ENCODE measurements around the gene SNX10. TPM values are rescaled to one million over a fixed set of nuclear protein-coding genes. Genes with fewer than 3 reads are reported as not detected.
"Not testable (repeated sequence)": the region's sequence is repeated elsewhere in the genome, so short reads cannot be mapped to it uniquely, and the experiment has no call there.

SNX10 gene
- total and polyA plus RNA-seq, 7 experiments from 2014 or later: 5.0 to 37.0 (median 7.2) TPM

DNA sequence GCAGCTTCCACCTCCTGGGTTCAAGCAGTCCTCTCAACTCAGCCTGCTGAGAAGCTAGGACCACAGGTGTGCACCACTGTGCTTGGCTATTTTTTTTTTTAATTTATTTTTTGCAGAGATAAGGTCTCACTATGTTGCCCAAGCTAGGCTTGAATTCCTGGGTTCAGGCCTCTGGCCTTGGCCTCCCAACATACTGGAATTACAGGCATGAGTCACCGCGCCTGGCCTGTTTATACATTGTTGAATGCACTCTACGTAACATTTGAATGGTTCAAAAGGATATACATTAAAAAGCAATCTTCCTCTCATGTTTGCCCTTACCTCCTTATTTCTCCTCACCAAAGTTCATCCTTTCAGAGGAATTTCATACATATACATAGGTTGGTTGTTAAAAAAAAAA is 7.2 kb upstream of the SNX10 start:
- Mint-ChIP-seq H3K9me3 (no peaks in the 10 kb centered on the region), H3K27ac (no peak overlapping the region), H3K4me1 (peaks cover 0 to 12% (median 10%) of the 10 kb centered on the region in 7 donors), H3K36me3 (no peaks in the 10 kb centered on the region), H3K27me3 (peaks cover 0 to 16% (median 0%) of the 10 kb centered on the region in 5 donors), H3K4me3 (no peak overlapping the region)
- no peaks in the 10 kb centered on the region for H3K27me3 ChIP-seq (ENCODE audit: control insufficient read depth in 2 of 2, insufficient read depth in 2 of 2, low read length in 2 of 2)
- H3K36me3 ChIP-seq (ENCODE audit: control insufficient read depth in 2 of 3, insufficient read depth in 3 of 3, low read length in 3 of 3): no peaks in the 10 kb centered on the region
- no peaks in the 10 kb centered on the region for H3K9me3 ChIP-seq (ENCODE audit: control insufficient read depth in 2 of 3, low read length in 3 of 3)
- no peaks in the 10 kb centered on the region for H3K4me1 ChIP-seq (ENCODE audit: control insufficient read depth in 2 of 2, insufficient read depth in 2 of 2, low read length in 2 of 2)
- intact Hi-C loops (cut with micrococcal nuclease): loop anchor here in 1 of 2 donors (2.0 kb wide), 1 partner anchor 392 kb away; no protein-coding TSS in a partner anchor
- H3K4me3 ChIP-seq (ENCODE audit: low read length): no peak overlapping the region
- ATAC-seq (no peak), DNase-seq (no peak)
- no peak overlapping the region for H3K27ac ChIP-seq (ENCODE audit: low read depth, low read length)
- ChIA-PET POLR2A (interaction anchor here (1.2 to 1.6 kb wide), 3 partner anchors 83 to 86 kb away, joined by 3 to 11 read pairs (median 6); partner anchors contain the start of gene CBX3), CTCF (interaction anchor here (0.7 to 1.7 kb wide), 8 partner anchors 12 to 397 kb away, joined by 3 to 15 read pairs (median 7); no protein-coding TSS in a partner anchor)

DNA sequence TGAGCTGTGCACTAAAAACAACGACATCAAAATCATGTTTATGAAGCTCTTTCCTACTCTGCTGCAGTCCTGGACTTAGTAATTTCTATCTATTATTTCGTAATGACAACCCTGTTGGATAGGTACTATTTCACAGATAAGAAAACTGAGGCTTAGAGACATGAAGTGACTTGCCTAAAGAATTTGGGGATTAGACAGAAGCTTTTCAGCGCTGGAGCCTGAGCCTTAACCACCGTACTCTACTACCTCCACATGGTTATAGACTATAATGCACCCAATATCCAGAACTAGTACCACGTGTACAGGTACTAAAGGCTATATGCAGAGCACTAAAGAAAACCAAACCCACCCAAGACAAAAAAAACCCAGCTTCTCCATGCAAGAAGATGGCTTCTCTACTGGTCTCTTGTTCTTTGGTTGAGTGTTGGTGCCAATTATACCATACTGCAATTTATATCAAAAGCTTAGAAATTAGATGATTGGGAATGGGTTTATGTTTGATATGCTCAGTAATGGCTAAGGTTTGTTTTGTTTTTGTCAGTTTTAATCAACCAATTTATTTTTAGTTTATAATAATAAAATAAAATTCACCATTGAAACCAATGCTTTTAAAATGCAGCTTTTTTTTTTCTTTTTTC is 6.5 kb upstream of the SNX10 start:
- Histone ChIP-seq H3K27me3 (ENCODE audit: control insufficient read depth in 2 of 2, insufficient read depth in 2 of 2, low read length in 2 of 2) (no peaks in the 10 kb centered on the region), H3K4me3 (ENCODE audit: low read length) (no peak overlapping the region), H3K9me3 (ENCODE audit: control insufficient read depth in 2 of 3, low read length in 3 of 3) (no peaks in the 10 kb centered on the region), H3K36me3 (ENCODE audit: control insufficient read depth in 2 of 3, insufficient read depth in 3 of 3, low read length in 3 of 3) (no peaks in the 10 kb centered on the region), H3K4me1 (ENCODE audit: control insufficient read depth in 2 of 2, insufficient read depth in 2 of 2, low read length in 2 of 2) (no peaks in the 10 kb centered on the region), H3K27ac (ENCODE audit: low read depth, low read length) (no peak overlapping the region)
- ChIA-PET CTCF (interaction anchor here (0.7 to 1.7 kb wide), 13 partner anchors 12 to 397 kb away, joined by 3 to 15 read pairs (median 4); no protein-coding TSS in a partner anchor), POLR2A (interaction anchor here (0.8 to 1.6 kb wide), 4 partner anchors 81 to 87 kb away, joined by 3 to 11 read pairs (median 4); partner anchors contain the start of gene CBX3)
- Mint-ChIP-seq H3K27ac (no peak overlapping the region), H3K4me3 (no peak overlapping the region), H3K27me3 (peaks cover 0 to 19% (median 0%) of the 10 kb centered on the region in 5 donors), H3K4me1 (peaks cover 0 to 6% (median 4%) of the 10 kb centered on the region in 7 donors), H3K9me3 (no peaks in the 10 kb centered on the region), H3K36me3 (no peaks in the 10 kb centered on the region)
- DNase-seq (peak in 6 of 9 donors; percentile 20 to 49 (median 30)), ATAC-seq (peak; percentile 82)
- intact Hi-C loops (cut with micrococcal nuclease): loop anchor here (1.0 to 2.0 kb wide), 4 partner anchors 194 to 392 kb away; no protein-coding TSS in a partner anchor

DNA sequence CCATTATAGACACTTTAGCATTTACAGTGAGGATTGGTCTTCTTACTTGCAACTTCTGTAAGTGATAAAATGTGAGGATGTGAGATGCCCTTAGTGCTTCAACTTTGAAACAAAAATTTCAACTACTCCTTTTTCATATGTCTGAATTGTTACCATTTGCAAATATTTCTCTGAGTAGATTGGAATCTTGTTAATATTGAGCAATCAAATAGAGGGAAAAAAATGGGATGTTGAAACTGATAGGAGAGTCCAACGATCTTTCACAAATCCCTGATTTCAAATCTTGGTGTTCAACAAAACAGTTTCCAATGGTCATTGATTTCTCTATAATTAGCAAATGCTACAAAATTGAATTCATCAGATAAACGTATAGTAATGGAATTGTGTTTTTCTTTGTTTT is 5.5 kb upstream of the SNX10 start:
- intact Hi-C loops (cut with micrococcal nuclease): no loop called here
- ATAC-seq (no peak), DNase-seq (no peak)
- H3K27ac Mint-ChIP-seq: no peak overlapping the region
- Histone ChIP-seq H3K36me3 (ENCODE audit: control insufficient read depth in 2 of 3, insufficient read depth in 3 of 3, low read length in 3 of 3) (no peaks in the 10 kb centered on the region), H3K9me3 (ENCODE audit: control insufficient read depth in 2 of 3, low read length in 3 of 3) (no peaks in the 10 kb centered on the region), H3K27ac (ENCODE audit: low read depth, low read length) (no peak overlapping the region), H3K27me3 (ENCODE audit: control insufficient read depth in 2 of 2, insufficient read depth in 2 of 2, low read length in 2 of 2) (no peaks in the 10 kb centered on the region), H3K4me3 (ENCODE audit: low read length) (no peak overlapping the region), H3K4me1 (ENCODE audit: control insufficient read depth in 2 of 2, insufficient read depth in 2 of 2, low read length in 2 of 2) (peaks cover under 1% of the 10 kb centered on the region in 2 donors)
- POLR2A ChIA-PET: no interaction called here
- CTCF ChIA-PET: interaction anchor here (0.9 to 1.7 kb wide), 3 partner anchors 78 to 252 kb away, joined by 3 to 15 read pairs (median 4); no protein-coding TSS in a partner anchor
- H3K4me1 Mint-ChIP-seq: peaks cover 0 to 2% (median 0%) of the 10 kb centered on the region in 7 donors
- peaks cover 0 to 19% (median 0%) of the 10 kb centered on the region in 5 donors for H3K27me3 Mint-ChIP-seq
- no peak overlapping the region for H3K4me3 Mint-ChIP-seq
- no peaks in the 10 kb centered on the region for H3K9me3 Mint-ChIP-seq
- no peaks in the 10 kb centered on the region for H3K36me3 Mint-ChIP-seq

DNA sequence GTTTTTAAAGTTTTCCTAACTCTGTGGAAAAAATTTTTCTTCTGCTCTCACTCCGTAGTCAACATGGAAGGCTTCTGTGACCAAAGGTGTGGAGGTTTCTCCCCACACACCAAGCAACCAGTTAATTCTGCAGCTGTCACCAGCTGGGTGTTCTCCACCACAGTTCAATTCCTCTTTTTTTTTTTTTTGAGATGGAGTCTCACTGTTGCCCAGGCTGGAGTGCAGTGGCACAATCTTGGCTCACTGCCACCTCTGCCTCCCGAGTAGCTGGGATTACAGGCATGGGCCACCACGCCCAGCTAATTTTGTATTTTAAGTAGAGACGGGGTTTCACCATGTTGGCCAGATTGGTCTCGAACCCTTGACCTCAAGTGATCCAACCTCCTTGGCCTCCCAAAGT is 3.5 kb upstream of the SNX10 start:
- H3K27me3 ChIP-seq (ENCODE audit: control insufficient read depth in 2 of 2, insufficient read depth in 2 of 2, low read length in 2 of 2); H3K36me3 Mint-ChIP-seq; POLR2A ChIA-PET; H3K27ac ChIP-seq (ENCODE audit: low read depth, low read length); H3K4me3 ChIP-seq (ENCODE audit: low read length); intact Hi-C loops (cut with micrococcal nuclease); ATAC-seq; H3K4me3 Mint-ChIP-seq; H3K9me3 ChIP-seq (ENCODE audit: control insufficient read depth in 2 of 3, low read length in 3 of 3); H3K27ac Mint-ChIP-seq; H3K36me3 ChIP-seq (ENCODE audit: control insufficient read depth in 2 of 3, insufficient read depth in 3 of 3, low read length in 3 of 3); DNase-seq; H3K9me3 Mint-ChIP-seq: not testable (repeated sequence)
- peaks cover 7 to 17% (median 14%) of the 10 kb centered on the region in 7 donors for H3K4me1 Mint-ChIP-seq
- H3K27me3 Mint-ChIP-seq: peaks cover 0 to 19% (median 0%) of the 10 kb centered on the region in 5 donors
- CTCF ChIA-PET: interaction anchor here (1.0 kb wide), 1 partner anchor 391 kb away, joined by 3 read pairs; no protein-coding TSS in a partner anchor
- peaks cover 11 to 13% of the 10 kb centered on the region in 2 donors for H3K4me1 ChIP-seq (ENCODE audit: control insufficient read depth in 2 of 2, insufficient read depth in 2 of 2, low read length in 2 of 2)

DNA sequence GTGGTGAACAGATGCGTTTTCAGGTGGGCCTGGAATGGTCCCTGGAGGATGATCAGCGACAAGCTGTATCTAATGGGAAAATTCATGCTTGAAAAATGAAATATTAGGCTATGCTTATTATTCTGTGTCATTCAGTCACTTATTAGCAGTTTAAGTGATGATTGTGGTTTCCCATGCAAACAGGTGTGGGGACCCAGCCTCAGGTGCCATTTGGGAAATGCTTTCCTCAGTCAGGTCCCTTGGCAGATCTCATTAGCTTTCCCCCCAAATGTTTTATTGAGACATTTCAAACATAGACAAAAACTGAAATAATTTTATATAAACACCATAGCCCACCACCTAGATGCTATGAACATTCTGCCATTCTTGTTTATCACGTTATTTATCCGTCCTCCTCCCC is 411 bp upstream of the SNX10 start:
- Mint-ChIP-seq H3K27ac (peak overlapping the region; percentile 45 to 91 (median 82)), H3K36me3 (peaks cover 0 to 15% (median 0%) of the 10 kb centered on the region in 5 donors), H3K27me3 (peaks cover 0 to 16% (median 0%) of the 10 kb centered on the region in 5 donors), H3K4me1 (peaks cover 22 to 38% (median 35%) of the 10 kb centered on the region in 7 donors), H3K4me3 (peak overlapping the region; percentile 78 to 94 (median 91)), H3K9me3 (no peaks in the 10 kb centered on the region)
- no peaks in the 10 kb centered on the region for H3K9me3 ChIP-seq (ENCODE audit: control insufficient read depth in 2 of 3, low read length in 3 of 3)
- H3K4me3 ChIP-seq (ENCODE audit: low read length): peak overlapping the region; percentile 88
- no peaks in the 10 kb centered on the region for H3K36me3 ChIP-seq (ENCODE audit: control insufficient read depth in 2 of 3, insufficient read depth in 3 of 3, low read length in 3 of 3)
- no peaks in the 10 kb centered on the region for H3K27me3 ChIP-seq (ENCODE audit: control insufficient read depth in 2 of 2, insufficient read depth in 2 of 2, low read length in 2 of 2)
- ChIA-PET CTCF (interaction anchor here (0.7 to 1.0 kb wide), 3 partner anchors 83 to 133 kb away, joined by 3 read pairs; no protein-coding TSS in a partner anchor), POLR2A (interaction anchor here (0.6 to 2.3 kb wide), 6 partner anchors 78 to 211 kb away, joined by 3 to 20 read pairs (median 4); partner anchors contain the start of gene CBX3)
- intact Hi-C loops (cut with micrococcal nuclease): loop anchor here (1.0 to 5.0 kb wide), 7 partner anchors 74 to 1451 kb away; partner anchors contain the start of genes CBX3 (in 1 of the 2) and TAX1BP1 (in 1 of the 2)
- DNase-seq (no peak), ATAC-seq (no peak)
- peaks cover 25 to 30% of the 10 kb centered on the region in 2 donors for H3K4me1 ChIP-seq (ENCODE audit: control insufficient read depth in 2 of 2, insufficient read depth in 2 of 2, low read length in 2 of 2)
- no peak overlapping the region for H3K27ac ChIP-seq (ENCODE audit: low read depth, low read length)

DNA sequence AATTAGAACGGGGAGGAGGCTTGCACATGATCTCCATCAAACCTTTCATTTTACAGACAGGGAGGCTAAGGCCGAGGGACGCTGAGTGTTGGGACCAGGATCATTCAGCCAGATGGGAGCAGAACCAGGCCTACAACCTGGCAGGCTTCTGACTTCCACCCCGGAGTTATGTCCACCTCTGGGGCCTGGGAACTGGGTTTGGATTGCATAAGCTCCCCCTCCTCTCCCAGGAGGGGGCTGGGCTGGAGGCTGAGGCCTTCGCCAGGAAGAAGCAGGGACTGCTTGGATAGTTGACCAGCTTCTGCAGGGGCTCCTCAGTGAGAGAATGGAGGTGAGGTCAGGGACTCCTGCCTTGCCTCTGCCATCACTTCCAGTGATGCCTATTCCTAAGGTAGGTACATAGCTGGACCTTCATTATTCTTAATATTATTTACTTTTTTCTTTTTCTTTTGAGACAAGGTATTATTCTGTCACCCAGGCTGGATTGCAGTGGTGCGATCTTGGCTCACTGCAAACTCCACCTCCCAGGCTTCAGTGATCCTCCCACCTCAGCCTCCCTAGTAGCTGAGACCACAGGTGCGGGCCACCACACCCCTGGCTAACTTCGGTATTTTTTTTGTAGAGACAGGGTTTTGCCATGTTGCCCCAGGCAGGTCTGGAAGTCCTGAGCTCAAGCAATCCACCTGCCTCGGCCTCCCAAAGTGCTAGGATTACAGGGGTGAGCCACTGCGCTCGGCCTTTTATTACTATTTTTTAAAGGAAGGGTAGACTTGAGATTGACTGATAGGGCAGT is 1.3 kb downstream of the SNX10 start:
- peaks cover 22 to 45% (median 35%) of the 10 kb centered on the region in 7 donors for H3K4me1 Mint-ChIP-seq
- Histone ChIP-seq H3K4me1 (ENCODE audit: control insufficient read depth in 2 of 2, insufficient read depth in 2 of 2, low read length in 2 of 2) (peaks cover 25 to 30% of the 10 kb centered on the region in 2 donors), H3K9me3 (ENCODE audit: control insufficient read depth in 2 of 3, low read length in 3 of 3) (no peaks in the 10 kb centered on the region), H3K36me3 (ENCODE audit: control insufficient read depth in 2 of 3, insufficient read depth in 3 of 3, low read length in 3 of 3) (no peaks in the 10 kb centered on the region), H3K27me3 (ENCODE audit: control insufficient read depth in 2 of 2, insufficient read depth in 2 of 2, low read length in 2 of 2) (no peaks in the 10 kb centered on the region), H3K4me3 (ENCODE audit: low read length) (peak overlapping the region; percentile 88), H3K27ac (ENCODE audit: low read depth, low read length) (no peak overlapping the region)
- DNase-seq: no peak
- peaks cover 0 to 17% (median 0%) of the 10 kb centered on the region in 5 donors for H3K36me3 Mint-ChIP-seq
- H3K9me3 Mint-ChIP-seq: no peaks in the 10 kb centered on the region
- ATAC-seq: no peak
- ChIA-PET CTCF (interaction anchor here (0.7 to 0.9 kb wide), 2 partner anchors 90 to 202 kb away, joined by 4 read pairs; no protein-coding TSS in a partner anchor), POLR2A (interaction anchor here (1.4 to 4.2 kb wide), 2 partner anchors 73 to 92 kb away, joined by 3 to 28 read pairs; partner anchors contain the start of genes CBX3 and HNRNPA2B1)
- H3K27me3 Mint-ChIP-seq: peaks cover 0 to 6% (median 0%) of the 10 kb centered on the region in 5 donors
- peak overlapping the region in 6 of 9 donors; percentile 45 to 91 (median 72) for H3K27ac Mint-ChIP-seq
- intact Hi-C loops (cut with micrococcal nuclease): loop anchor here (1.0 to 5.0 kb wide), 7 partner anchors 92 to 1449 kb away; partner anchors contain the start of genes TAX1BP1 (in 2 of the 2), CBX3 (in 1 of the 2) and NFE2L3 (in 1 of the 2)
- peak overlapping the region; percentile 78 to 94 (median 89) for H3K4me3 Mint-ChIP-seq

Data from naive thymus-derived CD4-positive, alpha-beta T cell (primary cell).